Measurements from ENCODE around the gene OCLN.
"Not testable (repeated sequence)": the region's sequence is repeated elsewhere in the genome, so short reads cannot be mapped to it uniquely, and the experiment has no call there.

Gene OCLN

GRCh38 chr5:69491027-69491426 lies 1.6 kb upstream of the OCLN start:
- DNase-seq (ENCODE audit: low read depth in 2 of 2) = no peak

GRCh38 chr5:69491838-69492390 lies 676 bp upstream of the OCLN start:
- DNase-seq (ENCODE audit: low read depth in 2 of 2) = no peak

GRCh38 chr5:69492923-69493395 lies 369 bp downstream of the OCLN start:
- DNase-seq (ENCODE audit: low read depth in 2 of 2) = no peak

- no peak for DNase-seq (ENCODE audit: low read depth in 2 of 2)
Measured at GRCh38 chr5:69493396-69494133, 975 bp downstream of the OCLN start.

- DNase-seq (ENCODE audit: low read depth in 2 of 2) = no peak
Measured at GRCh38 chr5:69494452-69494851, 1.9 kb downstream of the OCLN start.

DNA sequence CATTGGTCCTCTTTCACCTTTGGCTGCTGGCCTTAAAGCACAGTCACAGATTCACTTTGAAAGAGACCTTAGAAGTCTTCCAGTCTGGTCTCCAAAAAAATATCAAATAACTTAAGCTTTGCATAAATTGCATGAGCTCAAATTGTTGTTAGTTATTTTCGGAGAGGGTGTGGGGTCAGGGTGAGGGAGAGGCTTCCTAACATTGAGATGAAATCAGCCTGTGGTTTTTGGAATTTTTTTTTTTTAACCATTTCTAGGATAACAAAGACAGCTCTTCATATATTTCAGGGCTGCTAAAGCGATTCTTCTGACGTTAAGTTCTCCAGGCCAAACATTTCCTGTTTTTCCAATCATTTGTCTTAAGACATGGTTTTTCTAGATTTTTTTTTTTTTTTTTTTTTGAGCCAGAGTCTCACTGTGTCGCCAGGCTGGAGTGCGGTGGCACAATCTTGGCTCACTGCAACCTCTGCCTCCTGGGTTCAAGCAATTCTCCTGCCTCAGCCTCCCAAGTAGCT lies 4.5 kb downstream of the OCLN start:
- DNase-seq (ENCODE audit: low read depth in 2 of 2) = no peak

GRCh38 chr5:69498384-69498783 lies 5.8 kb downstream of the OCLN start:
- DNase-seq (ENCODE audit: low read depth in 2 of 2) = no peak

DNA sequence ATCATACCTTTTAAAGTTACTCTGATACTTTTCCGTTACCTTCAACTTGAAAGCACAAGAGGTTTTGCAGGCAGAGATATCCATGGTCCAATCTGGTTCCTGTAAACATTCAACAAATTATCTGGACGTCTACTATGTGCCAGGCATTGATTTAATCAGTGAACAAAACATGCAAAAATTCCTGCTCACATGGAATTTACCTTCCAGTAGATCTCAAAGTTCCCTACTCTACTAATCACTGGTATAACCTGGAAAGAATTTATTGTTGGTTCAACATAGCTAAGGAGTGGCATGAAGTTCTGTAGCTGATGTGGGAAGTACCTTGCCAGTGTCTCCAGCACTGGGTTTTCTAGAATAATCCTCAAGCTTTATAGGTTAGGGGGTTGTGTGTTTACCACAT lies 9.8 kb downstream of the OCLN start:
- DNase-seq (ENCODE audit: low read depth in 2 of 2) = no peak

- DNase-seq (ENCODE audit: low read depth in 2 of 2) = no peak
Measured at GRCh38 chr5:69502767-69503488, 10.3 kb downstream of the OCLN start.

DNA sequence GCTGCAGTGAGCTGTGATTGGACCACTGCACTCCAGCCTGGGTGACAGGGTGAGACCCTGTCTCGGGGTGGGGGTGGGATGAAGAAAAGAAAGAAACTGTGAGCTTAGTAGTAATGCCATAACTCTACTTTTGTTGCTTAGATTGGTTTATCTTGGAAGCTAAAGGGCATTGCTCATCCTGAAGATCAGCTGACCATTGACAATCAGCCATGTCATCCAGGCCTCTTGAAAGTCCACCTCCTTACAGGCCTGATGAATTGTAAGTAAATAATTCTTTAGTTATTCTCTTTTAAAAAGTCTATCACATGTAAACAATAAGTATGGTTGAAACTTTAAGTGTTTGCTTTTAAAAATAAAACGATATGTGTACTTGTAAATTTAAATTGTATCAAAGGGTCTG lies 11.4 kb downstream of the OCLN start:
- DNase-seq (ENCODE audit: low read depth in 2 of 2) = no peak

DNA sequence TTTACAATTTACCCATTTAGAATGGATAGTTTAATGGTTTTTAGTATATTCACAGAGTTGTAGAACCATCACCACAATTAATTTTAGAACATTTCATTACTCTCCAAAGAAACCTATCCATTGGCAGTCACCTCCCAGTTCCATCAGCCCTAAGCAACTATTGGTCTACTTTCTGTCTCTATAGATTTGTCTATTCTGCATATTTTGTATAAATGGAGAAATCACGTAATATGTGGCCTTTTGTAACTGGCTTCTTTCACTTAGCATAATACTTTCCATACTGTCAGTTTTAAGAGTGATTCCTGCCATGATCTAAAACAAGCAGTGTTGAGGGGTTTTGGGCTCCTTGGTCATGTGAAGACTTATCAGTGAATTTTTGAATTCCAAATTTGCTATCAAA lies 12.7 kb downstream of the OCLN start:
- no peak for DNase-seq (ENCODE audit: low read depth in 2 of 2)

- DNase-seq (ENCODE audit: low read depth in 2 of 2) = no peak
Measured at GRCh38 chr5:69509212-69509611, 16.6 kb downstream of the OCLN start.

- DNase-seq (ENCODE audit: low read depth in 2 of 2) = no peak
Measured at GRCh38 chr5:69510694-69511093, 18.1 kb downstream of the OCLN start.

- DNase-seq (ENCODE audit: low read depth in 2 of 2) = no peak
Measured at GRCh38 chr5:69512740-69513260, 20.2 kb downstream of the OCLN start.

GRCh38 chr5:69515570-69515969 lies 23.0 kb downstream of the OCLN start:
- DNase-seq (ENCODE audit: low read depth in 2 of 2) = not testable (repeated sequence)

DNA sequence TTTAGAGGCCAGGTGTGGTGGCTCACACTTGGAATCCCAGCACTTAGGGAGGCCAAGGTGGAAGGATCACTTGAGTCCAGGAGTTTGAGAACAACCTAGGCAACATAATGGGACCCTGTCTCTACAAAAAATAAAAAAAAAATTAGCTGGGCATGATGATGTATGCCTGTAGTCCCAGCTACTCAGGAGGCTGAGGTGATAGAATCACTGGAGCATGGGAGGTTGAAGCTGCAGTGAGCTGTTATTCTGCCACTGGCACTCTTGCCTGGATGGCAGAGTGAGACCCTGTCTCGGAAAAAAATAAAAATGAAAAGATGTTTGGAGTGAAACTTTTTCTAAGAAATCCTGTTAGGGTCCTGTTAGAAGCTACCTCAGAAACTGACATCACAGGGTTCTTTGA lies 24.2 kb downstream of the OCLN start:
- no peak for DNase-seq (ENCODE audit: low read depth in 2 of 2)

GRCh38 chr5:69517763-69518212 lies 25.2 kb downstream of the OCLN start:
- no peak for DNase-seq (ENCODE audit: low read depth in 2 of 2)

GRCh38 chr5:69519285-69519684 lies 26.7 kb downstream of the OCLN start:
- no peak for DNase-seq (ENCODE audit: low read depth in 2 of 2)

- DNase-seq (ENCODE audit: low read depth in 2 of 2) = no peak
Measured at GRCh38 chr5:69522035-69522434, 29.4 kb downstream of the OCLN start.

DNA sequence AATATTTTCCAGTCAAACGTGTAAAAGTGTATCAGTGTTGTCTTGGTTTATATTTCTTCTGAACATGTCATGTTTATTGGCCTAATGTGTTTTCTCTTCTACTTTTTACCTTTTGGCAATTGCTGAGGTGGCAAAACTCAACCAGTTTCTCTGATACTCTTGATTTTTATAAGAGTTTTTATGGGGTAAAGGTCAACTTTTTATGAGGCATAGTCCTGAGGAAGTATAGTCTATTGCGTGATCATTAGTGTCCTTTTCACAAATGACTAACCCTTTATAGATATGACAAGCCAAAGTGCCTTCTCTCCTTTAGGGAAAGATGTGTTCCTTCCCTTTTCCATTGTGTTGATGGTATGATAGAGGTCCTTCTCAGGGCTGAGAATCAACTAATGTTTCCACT lies 32.9 kb downstream of the OCLN start:
- no peak for DNase-seq (ENCODE audit: low read depth in 2 of 2)

GRCh38 chr5:69526660-69527059 lies 34.1 kb downstream of the OCLN start:
- no peak for DNase-seq (ENCODE audit: low read depth in 2 of 2)

DNA sequence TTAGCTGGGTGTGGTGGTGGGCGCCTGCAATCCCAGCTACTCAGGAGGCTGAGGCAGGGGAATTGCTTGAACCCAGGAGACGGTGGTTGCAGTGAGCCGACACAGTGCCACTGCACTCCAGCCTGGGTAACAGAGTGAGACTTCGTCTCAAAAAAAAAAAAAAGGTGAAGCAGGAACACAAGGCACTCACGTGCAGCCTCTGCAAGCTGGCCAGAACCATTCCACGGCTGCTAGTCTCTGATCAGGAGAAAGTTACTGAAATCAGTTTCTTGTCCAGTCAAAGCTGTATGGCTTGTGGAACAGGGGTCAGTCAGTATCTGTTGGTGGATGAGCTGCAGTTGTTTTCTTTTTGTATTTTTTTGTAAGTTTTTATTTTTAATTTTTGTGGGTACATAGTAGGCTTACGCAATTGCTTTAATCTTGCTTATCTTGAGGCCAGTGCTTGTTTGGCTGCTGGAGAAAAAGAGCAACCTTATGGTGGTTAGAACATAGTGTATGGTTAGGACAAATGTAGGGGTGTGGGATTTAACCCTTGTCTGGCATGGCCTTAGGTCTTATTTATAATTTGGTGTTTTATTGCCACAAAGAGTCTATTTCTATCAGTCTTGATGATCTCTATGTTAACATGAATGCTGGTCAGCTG lies 34.7 kb downstream of the OCLN start:
- no peak for DNase-seq (ENCODE audit: low read depth in 2 of 2)

Data from stimulated activated CD8-positive, alpha-beta memory T cell treated with anti-CD3 and anti-CD28 coated beads, Interleukin-7, amount 100 ng/mL, for 4 hours (primary cell).